NCI-H2196 treated with DMSO at 0.1 percent for 48 hours (cell line): ENCODE measurements around the gene PDZD4.

ENCODE experiments used
- DNase-seq: peaks from one replicate; lab custom pipeline; 2025; ENCODE audit not compliant: unreplicated experiment; lab: John Stamatoyannopoulos, UW

PDZD4 gene, protein sequence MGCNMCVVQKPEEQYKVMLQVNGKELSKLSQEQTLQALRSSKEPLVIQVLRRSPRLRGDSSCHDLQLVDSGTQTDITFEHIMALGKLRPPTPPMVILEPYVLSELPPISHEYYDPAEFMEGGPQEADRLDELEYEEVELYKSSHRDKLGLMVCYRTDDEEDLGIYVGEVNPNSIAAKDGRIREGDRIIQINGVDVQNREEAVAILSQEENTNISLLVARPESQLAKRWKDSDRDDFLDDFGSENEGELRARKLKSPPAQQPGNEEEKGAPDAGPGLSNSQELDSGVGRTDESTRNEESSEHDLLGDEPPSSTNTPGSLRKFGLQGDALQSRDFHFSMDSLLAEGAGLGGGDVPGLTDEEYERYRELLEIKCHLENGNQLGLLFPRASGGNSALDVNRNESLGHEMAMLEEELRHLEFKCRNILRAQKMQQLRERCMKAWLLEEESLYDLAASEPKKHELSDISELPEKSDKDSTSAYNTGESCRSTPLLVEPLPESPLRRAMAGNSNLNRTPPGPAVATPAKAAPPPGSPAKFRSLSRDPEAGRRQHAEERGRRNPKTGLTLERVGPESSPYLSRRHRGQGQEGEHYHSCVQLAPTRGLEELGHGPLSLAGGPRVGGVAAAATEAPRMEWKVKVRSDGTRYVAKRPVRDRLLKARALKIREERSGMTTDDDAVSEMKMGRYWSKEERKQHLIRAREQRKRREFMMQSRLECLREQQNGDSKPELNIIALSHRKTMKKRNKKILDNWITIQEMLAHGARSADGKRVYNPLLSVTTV

DNA sequence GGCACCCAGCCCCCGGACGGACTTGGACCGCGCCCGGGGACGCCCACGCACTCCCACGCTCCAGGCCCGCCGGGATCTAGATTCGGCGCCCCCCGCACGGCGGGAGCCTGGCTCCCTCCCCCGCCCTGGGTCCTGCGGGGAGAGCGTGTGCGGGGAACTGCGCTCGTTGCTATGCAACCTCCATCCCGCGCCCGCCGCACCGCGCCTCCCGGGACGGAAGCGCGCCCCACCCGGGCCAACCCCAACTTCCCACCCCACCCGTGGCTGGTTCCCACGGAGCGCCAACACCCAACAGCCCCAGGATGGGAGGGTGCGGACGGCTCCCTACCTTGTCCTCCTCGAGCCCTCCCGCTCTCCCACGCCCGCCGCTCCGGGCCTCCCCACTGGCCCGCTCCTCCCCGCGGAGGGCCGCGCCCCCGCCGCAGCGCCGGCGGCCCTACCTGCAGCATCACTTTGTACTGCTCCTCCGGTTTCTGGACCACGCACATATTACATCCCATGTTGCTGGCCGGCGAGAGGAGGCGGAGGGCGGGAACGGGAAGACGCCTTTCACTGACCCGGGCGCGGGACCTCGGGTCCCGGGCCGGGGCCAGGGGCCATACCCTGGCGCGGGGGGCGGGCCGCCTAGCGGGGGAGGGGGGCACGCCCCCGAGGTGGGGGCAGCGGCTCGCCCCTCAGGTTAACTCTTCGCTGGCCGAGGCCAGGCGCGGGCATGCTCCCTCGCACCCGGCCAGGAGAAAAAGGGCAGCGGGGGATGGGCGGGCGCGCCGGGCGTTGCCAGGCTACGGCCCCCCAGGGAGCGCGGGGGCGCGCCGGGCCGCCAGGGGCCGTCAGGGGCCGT is at the start of gene PDZD4:
PDZD4 (minus strand) TSS at position 746 of the 841 bp plus-strand sequence; CDS start at position 500, 246 bp downstream.
- DNase-seq, result no peak

DNA sequence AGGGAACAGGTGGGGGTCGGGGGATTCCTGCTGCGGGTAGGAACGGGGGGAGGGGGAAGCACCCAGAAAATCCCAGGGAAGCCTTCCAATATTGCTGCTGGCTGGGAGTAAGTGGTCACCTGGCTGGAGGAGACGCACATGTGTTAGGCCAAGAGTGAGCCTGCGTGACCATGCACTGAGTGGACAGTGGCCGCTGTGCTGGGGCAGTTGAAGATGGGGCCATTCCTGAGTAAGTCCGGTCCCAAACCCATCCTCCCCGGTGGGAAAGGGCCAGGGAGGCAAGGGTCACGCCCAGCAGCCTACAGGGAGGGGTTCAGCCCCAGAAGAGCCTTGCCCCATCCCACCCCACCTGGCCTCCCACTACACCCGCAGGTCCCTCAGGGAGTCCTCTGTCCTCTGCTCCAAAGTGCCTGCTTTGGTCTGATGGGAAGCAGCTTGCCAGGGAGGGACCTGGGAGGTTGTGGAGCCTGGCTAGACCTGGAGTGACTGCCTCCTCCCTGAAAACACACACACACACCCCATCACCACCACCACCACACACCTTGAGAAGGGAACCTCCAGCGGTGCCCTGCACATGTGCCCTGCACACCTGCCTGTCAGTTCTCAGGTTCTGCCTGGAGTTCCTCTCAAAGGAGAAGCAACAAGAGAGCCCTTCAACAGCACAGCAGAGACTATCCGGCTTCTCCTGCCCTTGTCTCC is 49.5 kb upstream of the PDZD4 start:
- DNase-seq, result no peak

DNA sequence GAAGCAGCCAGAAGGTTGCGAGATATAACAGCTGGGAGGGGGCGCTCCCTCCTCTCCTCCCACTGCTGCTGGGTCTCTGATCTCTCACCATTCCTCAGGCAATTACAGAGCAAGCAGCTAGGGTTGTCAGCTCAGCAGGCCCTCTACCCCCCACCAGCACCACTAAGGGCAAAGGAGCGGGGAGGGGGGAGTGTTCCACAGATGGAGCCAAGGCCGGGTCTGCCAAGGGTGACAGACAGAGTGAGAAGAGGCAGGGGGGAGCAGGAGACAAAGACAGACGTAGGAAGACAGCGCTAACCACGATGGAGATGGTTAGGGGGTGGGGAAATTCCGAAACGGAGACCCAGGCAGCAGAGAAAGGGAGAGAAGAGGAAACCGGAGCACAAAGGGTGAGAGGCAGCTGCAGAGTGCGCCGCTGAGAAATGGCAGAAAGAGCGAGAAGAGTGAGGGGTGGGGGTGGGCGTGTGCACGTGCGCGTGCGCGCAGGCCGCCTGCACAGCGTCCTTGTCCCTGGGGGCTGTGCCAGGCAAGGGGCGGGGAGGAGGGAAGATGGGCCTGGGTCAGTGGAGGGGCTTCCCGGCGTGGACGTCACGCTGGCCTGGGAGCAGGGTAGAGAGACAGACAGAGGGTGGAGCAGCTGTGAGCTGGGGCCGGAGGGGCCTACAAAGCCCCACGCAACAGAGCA is 48.8 kb upstream of the PDZD4 start:
- DNase-seq, result no peak

DNA sequence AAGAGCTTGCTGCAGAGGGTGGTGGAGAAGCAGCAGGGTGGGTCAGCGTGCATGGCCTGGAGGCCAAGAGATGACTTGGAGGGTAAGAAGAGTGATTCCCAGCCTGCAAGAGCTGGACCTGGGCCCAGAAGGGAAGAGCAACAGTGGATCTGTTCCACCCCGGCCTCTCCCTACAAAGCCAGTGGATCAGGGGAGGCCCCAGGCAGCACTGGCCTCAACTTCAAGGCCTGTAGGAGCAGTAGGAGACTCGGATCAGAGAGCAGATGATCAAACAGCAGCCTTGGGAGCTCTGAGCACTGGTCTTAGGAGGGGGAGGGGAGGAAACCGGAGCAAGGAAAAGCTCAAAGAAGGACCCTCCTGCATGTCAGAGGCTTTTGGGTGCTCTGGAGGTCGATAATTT is 48.0 kb upstream of the PDZD4 start:
- DNase-seq, result no peak

DNA sequence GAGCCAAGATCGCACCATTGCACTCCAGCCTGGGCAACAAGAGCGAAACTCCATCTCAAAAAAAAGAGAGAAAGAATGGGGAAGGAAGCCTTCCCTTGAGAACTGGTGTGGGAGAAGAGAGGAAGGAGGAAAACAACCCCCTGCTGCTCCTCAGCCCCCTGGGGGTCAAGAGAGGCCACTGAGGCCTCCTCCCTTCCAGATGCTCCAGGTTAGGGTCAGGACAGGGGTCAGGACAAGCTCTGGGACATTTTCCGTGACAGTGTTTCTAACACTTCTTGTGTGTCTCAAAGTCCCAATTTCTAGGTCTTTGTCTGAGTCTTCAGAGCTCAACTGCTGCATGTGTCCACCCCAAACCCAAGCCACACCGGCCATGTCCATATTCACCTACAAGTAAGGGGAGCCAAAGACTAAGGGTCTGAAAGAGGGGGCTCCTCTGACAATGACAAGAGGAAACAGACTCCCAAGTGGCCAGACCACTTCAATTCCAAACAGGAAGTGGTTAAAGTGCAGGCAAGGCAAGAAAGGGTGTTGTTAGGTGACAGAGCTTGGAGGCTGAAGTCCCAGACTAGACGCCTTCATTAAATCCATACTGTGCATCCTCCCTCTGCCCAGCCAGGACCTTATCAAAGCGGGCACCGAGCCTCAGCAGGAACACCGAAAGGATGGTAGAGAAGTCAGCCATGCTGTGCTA is 47.4 kb upstream of the PDZD4 start:
- no peak for DNase-seq

DNA sequence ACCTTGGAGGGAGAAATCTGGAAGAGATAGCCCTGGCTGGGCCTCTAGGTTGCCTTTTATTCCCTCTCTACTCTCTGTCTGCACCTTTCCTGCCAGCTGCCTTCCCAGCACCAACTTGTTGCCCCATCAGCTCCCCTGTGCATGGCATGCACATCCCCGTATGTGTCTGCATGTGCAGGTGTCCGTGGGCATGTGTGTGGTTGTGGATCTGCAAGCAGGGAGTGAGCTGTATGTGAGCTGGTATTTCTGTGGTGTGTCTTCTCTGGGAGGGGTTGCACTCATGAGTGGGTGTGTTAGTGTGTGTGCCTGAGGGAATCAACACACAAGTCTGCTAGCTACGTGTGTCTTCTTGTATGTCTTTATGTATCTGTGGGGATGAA is 45.8 kb upstream of the PDZD4 start:
- no peak for DNase-seq

DNA sequence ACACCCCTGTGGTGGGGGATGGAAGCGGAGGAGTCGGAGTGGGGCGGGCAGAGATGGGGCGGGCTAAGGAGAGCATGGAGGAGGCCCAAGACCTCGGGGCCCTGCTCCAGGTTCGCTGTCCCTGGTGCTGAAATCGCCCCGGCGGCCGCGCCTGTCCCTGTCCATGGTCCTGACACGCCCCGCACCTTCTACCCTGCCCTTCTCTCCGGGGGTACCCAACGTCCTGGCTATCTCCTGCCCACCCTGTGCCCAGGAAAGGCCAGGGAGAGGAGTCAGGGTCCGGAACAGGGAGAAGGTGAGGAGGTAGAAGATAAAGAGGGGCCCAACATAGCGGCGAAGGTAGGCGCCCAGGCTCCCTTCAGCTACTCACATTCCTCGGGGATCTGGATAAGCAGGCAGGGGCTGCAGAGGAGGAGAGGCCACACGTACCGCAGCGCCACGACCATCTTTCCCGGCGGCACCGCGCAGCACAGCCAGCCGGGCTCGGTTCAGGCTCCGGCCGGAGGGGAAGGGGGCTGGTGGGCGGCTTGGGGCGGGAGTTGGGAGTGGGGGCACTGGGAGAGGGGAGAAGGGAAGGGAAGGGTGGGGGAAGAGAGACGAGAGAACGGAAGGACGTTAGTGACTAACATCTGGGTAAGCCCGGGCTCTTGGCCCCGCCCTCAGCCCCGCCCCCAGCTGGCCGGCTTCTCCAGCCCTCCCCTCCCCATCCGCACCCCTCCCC is 45.2 kb upstream of the PDZD4 start:
- DNase-seq, result no peak

DNA sequence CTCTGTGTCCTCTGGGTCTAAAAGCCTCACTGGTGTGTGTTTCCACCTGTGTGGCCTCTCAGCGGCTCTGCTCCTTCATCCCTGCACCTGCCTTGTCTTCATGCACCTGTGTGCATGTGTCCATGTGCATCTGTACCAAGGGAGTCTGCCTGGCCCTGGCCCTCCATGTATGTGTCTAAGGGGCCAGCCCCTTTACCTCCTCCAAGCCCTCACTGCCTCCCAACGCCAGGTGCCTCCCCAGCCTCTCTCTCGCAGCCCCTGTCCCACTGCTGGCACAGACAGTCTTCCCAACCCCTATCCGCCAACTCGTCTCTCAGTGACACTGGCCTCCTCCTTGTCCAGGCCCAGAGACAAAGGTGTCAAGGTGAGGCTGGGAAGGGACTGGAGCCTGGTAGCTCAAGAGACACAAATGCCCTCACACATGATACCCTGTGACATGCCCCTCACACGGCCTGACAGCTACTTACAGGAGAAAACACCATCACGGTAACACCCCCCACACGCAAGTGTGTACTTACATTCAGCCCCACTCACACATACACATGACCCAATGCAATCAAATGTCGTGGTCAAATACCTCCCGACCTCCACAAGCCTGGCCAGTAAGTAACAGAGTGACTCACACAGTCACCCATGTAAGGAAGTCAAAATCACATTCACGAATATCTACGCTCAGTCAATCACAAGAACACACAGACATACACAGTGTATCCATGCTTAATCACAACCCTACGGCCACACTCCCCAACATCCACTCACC is 44.2 kb upstream of the PDZD4 start:
- no peak for DNase-seq

DNA sequence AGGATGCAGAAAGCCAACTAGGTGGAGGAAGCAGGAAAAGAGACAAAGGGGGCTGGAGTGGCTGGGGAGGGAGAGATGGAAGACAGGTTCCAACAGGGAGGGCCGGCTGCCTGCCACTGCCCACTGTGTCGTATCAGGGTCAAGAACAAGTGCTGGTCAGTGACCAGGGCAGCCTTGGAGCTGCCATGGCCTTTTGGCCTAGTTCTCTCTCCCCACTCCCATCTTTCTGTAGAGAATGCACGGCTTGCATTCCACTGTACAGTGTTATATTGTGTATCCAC is 43.7 kb upstream of the PDZD4 start:
- DNase-seq, result no peak

DNA sequence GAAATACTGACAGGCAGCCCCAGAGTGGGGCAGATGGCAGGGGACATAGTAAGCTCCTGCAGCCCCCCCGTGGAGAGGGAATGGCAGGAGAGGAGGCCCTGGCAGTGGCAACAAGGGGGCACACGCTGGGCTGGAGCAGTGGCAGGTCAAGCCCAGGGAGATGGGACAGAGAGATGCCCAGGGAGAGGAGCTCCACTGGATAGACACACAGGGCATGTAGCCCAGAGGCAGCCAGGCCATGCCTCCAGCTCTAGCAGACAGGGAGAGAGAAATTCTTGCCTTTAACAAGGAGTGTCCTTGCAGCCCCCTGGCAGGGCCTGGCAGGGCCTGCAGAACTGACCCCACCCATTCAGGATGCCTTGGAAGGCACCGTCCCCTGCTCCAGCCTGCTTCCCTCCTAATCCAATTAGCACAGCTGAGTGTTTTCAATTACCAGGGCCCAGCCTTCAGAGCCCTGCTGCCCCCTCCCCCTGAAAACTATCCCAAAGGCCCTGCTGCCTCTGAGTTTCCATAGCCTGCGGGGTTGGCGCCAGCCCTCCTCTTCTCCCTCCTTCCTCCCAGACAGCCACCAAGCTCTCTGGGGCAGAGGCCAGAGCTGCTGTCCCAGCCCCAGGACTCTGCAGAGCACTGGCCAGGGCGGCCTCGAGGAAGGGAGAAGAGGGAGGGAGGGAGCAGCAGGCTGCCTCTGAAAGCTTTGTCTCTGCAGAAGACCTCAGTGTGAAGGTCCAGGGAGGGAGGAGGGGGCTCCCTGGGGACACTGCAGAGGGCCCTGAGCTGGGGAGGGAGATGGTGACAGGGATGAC is 43.1 kb upstream of the PDZD4 start:
- DNase-seq, result no peak

DNA sequence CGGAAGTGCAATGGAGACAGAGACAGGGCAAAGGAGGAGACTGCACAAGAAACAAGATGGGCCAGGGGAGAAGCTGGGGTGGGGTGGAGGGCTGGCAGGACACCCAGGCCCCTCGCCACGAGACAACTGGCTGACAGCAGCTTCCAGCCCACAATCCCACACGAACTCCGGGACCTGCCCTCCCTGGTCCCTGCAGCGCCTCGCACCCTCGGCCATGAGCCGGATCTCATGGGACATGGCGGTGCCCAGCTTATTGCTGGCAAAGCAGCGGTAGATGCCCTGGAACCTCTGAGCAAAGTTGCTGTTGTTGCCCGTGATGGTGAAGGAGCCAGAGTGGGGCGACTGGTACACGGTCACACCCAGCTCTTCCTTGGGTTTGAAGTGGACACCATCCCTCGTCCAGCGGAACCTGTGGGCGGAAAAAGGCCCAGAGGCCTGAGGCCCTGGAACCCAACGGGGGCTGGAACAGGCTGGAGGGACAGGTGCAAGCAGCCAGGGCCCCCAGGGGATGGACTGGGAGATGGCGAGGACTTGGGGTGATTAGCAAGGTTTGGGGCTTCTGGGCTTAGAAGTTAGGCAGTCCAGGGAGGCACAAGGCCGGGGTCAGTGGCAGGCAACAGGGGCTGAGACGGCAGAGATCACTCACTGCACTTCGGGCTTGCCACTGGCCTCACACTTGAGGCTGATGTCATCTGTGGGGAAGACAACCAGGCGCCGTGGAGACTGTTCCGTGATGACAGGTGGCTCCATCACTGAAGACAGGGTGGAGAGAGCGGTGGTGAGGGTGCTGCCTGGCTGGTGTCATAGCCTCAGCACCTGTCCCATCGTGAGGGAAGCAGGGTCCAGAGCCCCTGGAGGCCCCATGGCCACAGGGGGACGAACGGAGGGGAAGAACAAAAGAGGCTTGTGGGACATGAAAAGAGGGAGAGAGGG is 41.9 kb upstream of the PDZD4 start:
- DNase-seq, result no peak

DNA sequence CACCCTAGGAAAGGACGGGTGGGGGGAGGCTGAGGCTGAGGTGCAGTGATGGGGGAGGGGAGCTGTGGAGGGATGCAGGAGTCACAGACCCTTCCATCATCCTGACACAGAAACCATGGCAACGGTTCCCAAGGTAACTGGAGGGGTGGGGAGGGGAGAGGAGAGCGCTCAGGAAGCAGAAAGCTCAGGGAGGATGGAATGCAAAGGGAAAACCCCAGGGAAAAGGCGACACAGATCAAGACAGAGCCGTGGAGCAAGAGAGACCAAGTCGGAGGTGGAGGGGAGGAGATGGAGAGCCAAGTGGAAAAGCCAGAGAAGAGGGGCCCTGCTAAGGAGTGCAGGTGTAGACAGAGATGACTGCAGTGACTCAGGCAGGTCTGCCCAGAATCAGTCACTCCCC is 41.1 kb upstream of the PDZD4 start:
- DNase-seq, result no peak

DNA sequence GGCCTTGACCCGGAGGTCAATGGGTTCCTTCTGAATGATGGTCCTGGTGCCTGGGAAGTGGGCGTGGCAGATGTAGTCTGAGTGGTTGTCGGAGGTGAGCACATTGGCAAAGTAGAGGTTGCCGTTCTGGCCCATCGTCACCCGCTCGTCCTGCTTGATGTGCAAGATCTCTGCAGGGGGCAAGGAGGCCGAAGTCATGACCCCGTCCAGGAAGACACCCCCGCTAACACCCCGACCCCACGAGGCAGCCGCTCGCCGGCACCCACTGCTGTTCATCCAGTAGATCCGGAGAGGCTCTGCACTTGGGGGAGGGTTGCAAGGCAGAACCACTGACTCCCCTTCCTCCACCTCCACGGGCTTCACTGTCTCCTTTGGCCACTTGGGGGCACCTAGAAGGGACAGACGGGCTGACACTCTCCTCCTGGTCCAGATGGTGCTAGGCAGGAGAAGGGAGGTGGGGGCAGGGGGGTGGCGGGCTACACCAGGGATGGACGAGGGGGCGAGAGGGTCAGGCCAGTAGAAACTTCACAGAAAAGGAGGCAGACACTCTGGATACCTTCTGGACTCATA is 40.5 kb upstream of the PDZD4 start:
- no peak for DNase-seq

DNA sequence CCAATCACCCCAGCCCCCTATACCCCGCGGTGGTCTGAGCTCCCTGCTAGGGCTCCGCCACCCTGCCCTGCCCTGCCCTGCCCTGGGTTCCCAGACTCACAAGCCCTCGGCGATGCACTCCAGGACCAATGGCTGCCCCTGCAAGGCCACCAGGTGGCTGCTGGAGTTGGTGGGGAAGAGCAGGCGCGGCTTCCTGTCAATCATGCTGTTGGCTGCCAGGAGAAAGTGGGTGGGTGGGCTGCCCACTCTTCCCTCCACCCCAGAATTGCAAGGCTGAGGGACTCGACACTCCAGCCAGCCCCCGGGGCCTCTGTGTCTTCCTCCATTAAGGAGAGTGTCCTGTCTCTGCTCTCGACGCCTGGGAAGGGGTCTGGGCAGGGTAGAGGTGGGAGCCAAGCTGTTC is 39.9 kb upstream of the PDZD4 start:
- no peak for DNase-seq

DNA sequence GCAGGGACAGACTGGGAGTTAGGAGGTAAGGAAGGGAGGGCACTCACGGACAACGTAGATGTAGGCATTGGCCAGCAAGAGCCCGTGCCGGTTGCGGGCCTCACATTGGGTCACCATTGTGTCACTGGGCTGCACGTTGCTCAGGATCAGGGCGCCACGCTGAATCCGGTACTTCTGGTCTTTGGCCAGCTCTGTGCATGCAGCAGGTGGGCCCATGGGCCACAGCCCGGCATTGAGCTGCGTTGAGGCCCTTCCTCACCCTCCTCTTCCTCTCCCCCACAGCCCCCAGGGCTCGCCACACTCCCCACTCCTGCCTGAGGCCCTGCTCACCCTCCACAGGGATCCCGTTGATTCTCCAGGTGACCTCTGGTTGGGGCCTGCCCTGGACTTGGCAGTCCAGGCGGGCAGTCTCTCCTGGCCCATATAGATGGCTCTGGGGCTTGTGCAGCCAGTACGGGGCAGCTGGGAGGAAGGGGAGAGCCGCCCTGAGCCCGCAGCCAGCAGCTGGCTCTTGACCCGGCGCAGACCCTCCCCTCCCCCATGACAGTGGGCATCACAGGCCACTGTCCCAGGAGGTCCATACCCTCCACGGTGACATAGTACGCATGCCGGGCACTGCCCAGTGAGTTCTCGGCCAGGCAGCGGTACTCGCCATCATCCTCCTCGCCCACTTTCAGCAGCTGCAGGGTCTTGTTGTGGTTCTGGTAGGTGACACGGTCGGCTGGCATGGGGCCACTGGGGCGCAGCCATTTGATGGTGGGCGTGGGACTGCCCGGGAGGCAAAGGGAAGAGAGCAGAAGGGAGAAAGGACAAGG is 39.3 kb upstream of the PDZD4 start:
- no peak for DNase-seq
